Upper lobe of left lung (tissue), 4 donors: Measurements from ENCODE around the gene KCNG1.

ENCODE experiments used
- CTCF ChIP-seq, 6 experiments: fragments of 450-650 bp in 4 of 6; fragments of 200-600 bp in 2 of 6; sonication (generic) in 2 of 6; IDR thresholded peaks; one replicate each; pipeline ENCODE4 v1.5.1; 2016 to 2019; ENCODE audit warnings: antibody characterized with exemption in 6 of 6
- POLR2A ChIP-seq, 4 donors: fragments of 450-650 bp; IDR thresholded peaks; one replicate each; pipeline ENCODE4 v1.5.1; 2016 to 2017; ENCODE audit warnings: antibody characterized with exemption in 4 of 4, mild to moderate bottlenecking in 2 of 4

- TF ChIP-seq POLR2A (IDR thresholded peaks at IDR 0.05) (no peak), CTCF (IDR thresholded peaks at IDR 0.05) (no peak)
These were observed 55.3 kb downstream of the KCNG1 start for GRCh38 chr20:50967586-50967985.
